Measurements from ENCODE around the gene PTBP1.

DNA sequence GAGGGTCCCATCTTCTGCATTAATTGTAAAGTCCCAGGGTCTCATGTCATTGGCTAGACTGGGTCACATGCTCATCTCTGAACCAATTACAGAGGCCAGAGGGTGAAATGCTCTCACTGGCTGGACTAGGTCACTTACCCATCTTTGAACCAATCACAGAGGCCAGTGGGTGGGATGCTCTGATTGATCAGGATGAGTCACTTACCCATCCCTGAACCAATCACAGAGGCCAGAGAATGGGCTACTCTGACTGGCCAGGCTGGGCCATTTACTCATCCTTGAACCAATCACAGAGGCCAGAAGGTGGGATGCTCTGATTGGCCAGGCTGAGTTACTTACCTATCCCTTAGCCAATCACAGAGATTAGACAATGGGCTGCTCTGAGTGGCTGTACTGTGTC lies 41.0 kb upstream of the PTBP1 start:
- TF ChIP-seq CTCF (IDR thresholded peaks at IDR 0.05; ENCODE audit: insufficient read depth, low read length, poor library complexity, severe bottlenecking), result no peak
- no peak for TF ChIP-seq EZH2phosphoT487 (conservative IDR thresholded peaks at IDR 0.05; ENCODE audit: low read length)

All from SU-DHL-6 (cell line).